Measurements from ENCODE around the gene RNF149.
"Not testable (repeated sequence)": the region's sequence is repeated elsewhere in the genome, so short reads cannot be mapped to it uniquely, and the experiment has no call there.

Gene RNF149

DNA sequence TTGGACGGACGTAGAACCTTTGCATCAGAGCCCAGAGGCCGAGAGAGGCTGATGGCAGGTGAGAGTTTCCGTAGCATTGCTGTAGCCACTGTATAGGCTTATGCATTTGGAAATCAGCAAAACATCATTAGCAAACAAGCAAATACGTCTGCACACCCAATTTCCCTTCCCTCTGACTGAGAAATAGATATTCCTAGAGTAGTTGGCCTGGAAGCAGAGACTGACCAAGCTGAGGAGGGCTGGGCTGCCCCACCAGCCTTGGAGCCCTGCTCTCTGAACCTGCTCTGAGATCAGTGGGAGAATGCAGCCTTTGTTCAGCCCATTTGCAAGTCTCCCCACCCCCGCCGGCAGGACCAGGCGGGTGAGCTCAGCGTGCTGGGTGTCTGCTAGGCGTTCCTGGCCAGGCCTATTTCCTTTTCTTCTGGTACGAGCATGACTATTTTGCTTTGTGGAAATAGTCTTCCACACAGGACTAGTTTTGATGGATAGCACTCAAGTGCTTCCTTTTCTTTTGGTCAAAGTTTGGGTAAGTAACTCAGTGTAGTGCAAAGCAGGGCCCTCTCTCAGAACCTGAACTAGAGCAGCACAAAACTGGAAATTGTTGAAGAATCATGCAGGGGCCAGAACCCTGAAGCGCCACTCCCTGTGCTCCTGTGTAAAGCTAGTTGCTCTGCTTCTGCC is 21.9 kb upstream of the RNF149 start:
- no peak for DNase-seq

DNA sequence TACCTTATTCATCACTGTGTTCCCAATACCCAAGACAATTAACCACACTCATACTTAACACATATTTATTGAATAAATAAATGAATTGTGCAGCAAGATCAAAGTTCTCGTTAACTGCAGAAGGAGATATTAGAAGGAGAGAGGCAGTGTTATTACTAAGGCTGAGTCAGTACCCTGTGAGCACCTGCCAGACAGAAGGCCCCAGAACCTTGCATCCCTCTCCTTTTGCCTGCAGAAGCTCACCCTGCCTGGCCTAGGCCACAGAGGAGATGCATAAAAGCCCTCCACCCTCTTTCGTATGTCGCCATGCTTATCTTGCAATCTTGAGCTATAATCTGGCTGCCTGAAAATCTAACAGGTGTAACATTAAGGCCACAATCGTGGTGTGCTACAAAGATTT is 20.5 kb upstream of the RNF149 start:
- DNase-seq = no peak

DNA sequence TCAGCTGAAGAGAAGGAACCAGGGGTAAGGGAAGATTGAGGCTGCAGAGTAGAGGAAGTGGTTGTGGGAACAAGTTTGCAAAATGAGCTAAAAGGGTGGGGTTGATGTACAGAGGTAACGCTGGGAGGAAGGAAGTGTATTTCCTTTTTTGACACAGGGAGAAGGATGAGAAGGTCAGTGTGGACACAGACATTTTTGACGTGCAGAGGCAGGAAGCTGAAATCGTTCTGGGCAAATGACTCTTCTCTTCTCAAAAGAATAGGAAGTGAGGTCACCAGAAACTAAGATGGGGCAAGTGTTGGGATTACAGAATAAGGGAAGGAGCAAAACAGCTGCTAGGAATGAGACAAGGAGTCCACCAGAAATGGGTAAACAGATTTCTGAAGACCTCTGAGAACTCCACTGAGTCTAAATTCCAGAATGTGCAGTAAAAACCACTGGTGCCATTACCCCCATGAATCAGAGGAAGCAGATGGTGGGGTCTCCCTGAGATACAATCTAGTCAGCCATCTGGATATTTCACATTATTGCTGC is 20.0 kb upstream of the RNF149 start:
- DNase-seq = no peak

DNA sequence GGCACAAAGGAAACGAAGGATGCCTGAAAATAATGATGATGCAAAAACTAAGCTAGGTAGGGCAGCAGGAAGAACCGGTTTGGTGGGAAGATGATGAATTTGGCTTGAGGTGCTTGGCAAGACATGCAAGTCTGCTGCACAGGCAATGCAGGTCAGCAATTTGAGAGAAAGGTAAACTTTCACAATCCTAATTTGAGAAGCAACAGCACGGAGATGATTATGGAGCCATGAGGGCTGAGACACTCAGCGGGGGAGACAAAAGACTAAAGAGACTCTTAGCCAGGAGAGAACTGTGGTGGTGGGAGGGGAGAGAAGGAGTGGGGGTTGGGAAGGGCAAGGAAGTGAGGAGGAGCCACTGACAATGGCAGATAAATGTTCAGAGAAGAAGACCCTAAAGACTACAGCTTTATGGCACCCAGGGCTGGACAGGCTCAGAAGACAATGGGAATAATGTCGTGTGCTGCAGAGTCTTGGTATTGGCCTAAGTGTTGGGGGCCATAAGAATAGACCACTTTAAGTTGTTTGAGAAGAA is 19.4 kb upstream of the RNF149 start:
- DNase-seq = no peak

DNA sequence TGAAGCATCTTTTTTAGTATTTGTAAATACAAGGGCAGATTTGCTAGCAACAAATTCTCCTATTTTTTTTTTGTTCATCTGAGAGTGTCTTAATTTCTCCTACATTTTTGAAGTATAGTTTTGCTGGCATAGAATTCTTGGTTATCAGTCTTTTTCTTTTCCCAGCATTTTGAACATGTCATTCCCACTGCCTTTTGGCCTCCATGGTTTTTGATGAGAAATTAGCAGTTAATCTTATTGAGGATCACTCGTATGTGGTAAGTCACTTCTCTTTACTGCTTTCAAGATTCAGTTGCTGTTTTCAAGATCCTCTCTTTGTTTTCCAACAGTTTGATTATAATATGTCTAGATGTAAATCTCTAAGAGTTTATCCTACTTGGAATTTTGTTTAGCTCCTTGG is 16.9 kb upstream of the RNF149 start:
- DNase-seq = no peak

DNA sequence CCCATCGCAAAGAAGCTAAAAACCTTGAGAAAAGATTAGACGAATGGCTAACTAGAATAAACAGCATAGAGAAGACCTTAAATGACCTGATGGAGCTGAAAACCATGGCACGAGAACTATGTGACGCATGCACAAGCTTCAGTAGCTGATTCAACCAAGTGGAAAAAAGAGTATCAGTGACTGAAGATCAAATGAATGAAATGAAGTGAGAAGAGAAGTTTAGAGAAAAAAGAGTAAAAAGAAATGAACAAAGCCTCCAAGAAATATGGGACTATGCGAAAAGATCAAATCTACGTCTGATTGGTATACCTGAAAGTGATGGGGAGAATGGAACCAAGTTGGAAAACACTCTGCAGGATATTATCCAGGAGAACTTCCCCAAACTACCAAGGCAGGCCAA is 8.1 kb upstream of the RNF149 start:
- not testable (repeated sequence) for DNase-seq

DNA sequence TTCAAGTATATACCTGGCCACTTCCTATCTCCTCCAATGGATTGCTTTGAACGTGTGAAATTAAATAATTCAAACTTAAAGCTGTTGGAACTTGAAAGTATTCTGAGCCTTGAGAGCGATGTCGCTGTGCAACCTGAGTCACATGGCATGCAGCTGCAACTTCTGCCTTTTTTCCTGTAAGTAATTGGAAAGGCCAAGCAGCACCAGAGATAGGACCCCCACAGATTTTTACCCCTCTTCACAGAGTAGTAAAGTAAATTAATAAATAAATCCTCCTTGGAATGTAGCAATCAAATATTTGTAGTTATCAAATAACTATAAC is 3.2 kb upstream of the RNF149 start:
- no peak for DNase-seq

DNA sequence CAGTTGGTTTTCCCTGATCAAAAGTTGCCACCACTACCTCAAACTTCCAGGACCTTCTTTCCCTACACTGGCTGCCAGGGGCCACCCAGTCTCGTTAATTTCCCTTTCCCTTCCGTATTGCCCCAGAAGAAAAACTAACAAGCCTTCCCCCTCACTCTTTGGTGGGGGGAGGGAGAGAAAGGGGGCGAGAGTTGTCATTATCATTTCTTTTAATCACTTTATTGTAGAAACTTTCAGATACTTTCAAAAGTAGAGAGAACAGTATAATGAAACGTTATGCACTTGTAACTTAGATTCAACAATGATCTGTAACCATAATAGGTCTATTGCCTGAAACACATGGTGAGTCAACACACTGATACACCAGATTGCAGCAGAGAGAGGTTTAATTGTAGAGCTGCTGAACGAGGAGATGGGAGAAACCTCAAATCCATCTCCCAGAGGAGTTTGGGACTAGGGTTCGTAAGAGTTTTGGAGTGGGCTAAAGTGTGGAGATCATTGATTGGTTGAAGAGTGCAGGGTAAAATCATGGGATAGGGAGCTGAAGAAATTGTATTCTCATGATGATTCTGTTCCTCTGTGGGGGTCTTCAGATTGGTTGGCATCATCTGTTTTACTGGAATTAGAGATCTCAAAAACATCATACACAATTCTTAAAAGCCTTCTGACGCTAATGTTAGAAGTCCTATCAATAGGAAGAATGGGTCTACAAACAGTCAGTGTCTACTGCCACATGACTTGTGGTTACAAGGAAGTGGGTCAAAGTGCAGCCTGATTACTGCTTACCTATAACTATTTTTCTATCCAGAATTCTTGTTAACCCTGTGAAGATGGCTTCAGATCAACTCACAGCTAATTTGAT is 2.6 kb upstream of the RNF149 start:
- no peak for DNase-seq

DNA sequence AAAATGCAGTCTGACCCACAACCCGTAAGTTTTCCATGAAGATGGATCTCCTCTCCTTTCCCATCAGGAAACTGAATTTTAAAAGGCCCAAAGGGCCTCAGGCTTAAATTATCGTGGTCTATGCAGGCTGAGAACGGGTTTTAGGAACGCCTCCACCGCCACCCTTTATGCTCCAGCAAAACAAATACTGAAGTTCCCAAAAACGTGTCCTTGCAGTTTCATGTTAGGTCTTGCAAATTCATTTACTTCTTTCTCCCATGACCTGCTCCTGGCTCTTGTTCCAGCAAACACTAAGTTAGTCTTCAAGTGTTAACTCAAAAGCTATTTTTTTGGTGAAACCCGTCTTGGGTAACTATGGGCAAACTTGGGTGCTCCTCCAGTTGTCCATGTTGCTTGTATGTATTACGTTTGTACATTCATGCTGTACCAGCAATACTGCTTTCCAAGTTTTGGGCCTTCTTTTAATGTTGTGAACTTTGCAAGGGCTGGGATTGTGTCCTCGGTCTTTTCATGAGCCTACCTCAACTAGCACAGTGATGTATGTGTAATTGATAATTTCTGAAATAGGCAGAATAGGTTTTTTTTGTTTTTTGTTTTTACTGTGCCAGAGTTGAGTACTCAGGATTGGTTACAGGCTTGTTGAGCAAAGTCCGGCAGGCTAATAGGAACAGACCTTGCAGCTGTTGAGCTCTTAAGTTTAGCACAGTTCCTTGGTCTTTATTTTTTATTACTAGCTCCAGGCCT is 1.8 kb upstream of the RNF149 start:
- no peak for DNase-seq

DNA sequence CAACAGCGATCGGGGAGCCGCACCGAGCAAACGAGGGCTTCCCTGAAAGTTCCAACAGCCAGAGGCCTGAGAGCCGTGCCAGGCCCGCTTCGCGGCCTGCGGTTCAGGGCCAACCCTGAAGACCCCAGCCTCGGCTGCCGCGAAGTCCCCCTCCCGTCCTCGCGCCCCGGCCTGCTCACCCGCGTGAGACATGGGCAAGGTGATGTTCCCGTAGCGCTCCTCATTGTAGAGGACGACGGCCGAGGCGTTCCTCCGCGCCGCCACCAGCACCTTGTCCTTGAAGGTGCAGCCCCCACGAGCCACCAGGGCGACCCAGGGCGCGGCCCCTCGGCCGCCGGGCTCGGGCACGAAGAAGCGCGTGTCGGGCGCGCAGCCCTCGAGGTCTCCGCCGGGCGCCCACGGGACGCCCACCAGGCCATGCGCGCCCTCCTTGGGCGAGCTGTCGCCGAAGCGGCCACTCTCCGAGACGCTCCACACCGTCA is 510 bp downstream of the RNF149 start:
- DNase-seq = no peak

DNA sequence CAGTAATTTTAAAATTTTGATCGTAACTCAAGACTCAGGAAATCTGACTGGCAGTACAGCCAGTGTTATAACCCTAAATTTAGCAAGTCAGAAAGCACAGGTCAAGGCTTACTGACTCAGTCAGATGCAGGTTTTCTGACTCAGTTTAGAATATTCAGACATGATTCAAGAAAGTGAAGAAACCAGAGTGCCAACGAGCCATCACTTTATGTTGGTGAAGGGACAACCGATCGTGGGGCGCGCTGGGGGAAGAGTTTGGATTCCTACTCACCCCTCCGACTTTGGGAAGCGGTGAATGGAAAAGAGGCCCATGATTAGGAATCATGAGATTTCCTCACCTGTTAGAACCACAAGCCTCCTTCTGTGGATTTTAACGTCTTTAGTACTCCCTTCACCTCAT is 998 bp downstream of the RNF149 start:
- DNase-seq = no peak

DNA sequence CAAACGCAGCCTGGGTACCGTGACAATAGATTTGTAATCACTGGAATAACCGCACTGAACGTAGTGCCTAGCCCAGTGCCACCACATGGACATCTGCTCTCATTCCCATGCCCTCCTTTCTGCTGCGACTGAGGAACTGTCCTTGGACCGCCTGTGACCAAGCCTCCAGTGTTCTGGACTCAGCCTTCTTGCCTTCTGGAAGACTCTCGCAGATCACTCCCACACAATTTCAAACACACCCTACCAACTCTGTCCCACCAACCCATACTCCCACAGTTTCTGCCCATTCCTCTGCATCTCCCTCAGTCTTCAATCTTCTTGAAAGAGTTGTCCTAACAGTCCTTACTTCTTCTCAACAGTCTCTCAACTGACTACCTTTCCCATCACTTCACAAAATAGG is 2.1 kb downstream of the RNF149 start:
- DNase-seq = no peak

DNA sequence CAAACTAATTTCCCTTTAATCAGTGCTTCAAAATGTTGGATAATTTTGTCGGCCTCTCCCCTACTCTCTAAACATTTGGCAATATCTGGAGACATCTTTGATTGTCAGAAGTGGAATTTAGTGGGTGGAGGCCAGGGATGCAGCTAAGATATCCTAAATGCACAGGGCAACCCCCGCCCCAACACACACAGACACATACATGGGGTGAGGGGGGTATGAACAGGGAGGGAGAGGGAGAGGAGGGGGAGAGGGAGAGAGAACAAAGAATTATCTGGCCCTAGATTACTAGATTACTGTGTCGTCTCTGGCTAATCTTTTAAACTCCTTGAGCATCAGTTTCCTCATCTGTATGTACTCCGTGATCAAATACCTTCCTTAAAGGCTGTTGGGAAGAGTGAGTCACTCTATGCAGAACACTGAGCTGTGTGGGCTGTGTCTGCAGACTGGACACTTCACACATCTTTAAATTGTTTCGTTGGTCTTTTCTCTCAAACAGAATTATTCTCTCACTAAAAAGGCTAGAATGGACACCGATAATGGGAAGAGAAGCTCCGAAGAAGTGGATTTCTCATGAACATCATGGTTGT is 2.9 kb downstream of the RNF149 start:
- DNase-seq = no peak

DNA sequence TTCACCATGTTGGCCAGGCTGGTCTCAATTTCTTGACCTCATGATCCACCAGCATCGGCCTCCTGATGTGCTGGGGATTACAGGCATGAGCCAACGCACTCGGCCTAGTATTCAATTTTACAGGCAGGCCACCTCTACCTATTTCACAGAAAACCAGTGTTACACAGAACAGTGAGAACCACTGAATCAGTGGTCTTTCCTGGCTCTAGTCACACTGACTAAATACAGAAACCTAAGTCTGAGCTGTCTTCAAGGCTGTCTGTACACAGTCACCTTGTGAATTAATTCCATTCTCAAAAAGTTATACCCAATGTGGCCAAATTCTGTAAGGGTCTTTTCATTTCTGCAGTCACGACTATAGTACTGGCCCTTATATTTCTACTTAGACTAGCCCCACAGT is 3.5 kb downstream of the RNF149 start:
- DNase-seq = no peak

DNA sequence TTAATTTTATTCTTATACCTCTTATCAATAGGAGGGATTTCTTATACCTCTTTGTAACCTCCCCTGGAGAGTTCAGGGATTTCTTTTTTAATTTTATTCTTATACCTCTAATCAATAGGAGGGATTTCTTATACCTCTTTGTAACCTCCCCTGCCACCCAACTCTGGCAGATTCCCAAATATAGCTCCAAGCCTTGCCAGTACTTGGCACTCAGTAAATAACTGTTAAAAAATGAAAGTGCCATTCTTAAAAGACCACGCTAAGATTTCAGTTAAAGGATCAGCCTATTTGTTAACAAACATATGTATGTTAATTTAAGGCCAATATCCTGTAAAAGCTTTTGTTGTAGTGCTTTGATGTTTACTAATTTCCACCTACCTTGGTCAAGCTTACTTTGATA is 4.8 kb downstream of the RNF149 start:
- DNase-seq = no peak

DNA sequence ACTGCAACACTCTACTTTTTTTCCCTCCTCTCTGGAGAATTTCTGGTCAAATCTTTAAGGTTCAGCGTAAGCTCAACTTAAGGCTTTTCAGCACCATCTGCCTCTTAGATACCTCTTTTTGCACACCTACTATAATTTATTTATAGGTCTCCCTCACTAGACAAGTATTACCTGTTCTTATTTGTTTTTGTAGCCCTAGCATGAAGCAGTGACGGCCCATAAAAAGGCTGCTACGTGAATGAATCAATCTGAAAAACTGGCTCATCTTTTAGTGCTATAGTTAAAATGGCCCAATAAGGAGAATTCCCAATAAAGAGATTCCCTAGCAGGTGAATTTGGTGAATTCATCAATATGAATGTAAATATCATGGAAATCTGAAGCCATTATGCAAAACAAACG is 6.5 kb downstream of the RNF149 start:
- DNase-seq = no peak

DNA sequence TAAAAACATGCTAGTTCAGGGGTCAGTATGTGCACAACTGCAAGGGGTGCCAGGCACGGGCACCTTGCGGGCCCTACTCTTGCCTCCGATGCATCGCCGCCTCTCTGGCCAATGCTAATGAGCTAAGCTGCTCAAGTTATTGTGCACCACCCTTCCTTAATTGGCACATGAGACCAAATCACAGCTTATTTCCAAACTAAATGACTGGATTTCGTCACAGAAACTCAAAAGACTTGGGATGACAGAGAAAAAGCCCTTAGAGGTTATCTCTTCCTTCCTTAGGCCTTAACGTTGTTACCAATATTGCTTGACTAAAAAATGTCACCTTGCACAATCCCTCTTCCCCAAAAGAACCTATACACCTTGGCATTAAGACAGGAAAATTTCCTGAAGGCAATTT is 7.7 kb downstream of the RNF149 start:
- no peak for DNase-seq

DNA sequence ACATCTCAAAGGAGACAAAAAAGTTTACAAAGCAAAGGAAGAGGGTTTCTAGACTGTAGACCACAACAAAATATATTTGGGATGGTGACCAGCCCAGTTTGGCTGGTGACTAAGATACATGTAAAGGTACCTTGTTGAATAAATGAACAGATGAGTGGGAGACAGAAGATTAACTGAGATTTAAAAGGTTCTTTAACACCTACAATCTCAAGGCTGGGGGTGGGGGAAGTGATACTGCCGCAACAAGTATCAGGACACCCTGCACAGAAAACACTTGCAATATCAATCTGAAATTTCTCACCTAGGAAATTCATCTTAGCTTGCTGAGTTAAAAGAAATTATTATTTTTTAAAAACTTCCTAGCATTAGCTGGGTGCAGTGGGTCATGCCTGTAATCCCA is 8.3 kb downstream of the RNF149 start:
- no peak for DNase-seq

DNA sequence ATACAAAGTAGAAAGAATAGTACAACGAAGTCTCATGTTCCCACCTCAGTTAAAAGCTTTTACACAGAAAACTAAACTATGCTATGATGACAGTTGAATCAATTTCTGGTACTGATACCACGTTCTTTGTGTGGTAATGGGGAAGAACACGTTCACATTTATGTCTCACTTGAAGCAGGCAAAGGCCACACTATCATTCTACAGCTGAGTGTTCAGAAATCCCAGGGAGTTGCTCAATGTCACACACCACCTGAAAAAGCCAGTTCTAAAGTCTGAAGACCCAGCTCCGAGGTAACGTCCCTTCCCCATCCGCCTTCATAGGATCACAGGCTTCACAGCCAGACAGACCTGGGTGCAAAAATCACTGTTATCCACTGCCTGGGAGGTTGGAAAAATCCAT is 8.9 kb downstream of the RNF149 start:
- DNase-seq = no peak

DNA sequence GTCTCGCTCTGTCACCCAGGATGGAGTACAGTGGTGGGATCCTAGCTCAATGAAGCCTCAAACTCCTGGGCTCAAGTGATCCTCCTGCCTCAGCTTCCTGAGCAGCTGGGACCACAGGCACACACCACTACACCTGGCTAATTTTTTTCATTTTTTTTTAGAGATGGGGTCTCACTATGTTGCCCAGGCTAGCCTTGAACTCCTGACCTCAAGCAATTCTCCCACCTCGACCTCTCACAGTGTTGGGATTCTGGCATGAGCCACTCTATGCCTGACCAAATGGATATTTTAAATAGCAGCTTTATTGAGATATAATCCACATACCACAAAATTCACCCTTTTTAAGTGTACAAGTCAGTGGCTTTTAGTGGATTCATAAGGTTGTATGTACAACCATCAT is 11.1 kb downstream of the RNF149 start:
- no peak for DNase-seq

DNA sequence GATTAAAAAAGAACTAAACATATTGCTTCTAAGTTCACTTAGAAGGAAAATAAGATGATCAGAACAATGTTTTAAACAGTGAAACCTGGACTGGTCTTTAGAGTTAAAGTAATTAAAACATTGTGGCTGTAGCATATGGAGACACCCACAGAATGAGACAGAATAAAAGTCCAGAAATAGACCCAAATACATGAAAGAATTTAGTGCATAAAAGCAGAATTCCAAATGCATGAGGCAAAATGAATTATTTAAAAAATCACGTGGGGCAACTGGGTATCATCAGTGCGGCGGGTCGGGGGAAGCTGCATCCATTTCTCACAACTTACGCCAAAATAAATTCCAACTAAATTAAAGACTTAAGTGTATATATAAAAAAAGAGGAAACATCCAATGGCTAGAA is 12.1 kb downstream of the RNF149 start:
- DNase-seq = no peak

DNA sequence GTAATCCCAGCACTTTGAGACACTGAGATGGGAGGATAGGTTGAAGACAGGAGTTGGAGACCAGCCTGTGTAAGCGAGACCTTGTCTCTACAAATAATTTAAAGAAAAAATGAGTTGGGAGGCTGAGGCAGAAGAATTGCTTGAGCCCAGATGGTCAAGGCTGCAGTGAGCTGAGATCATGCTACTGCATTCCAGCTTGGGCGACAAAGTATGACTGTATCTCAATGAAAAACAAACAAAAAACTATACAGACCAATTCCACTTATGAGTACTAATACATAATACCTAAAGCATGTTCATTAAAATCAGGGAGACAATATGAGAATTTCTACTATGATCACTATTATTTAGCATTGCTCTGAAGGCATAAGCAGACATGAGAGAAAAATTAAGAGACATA is 12.6 kb downstream of the RNF149 start:
- DNase-seq = no peak

DNA sequence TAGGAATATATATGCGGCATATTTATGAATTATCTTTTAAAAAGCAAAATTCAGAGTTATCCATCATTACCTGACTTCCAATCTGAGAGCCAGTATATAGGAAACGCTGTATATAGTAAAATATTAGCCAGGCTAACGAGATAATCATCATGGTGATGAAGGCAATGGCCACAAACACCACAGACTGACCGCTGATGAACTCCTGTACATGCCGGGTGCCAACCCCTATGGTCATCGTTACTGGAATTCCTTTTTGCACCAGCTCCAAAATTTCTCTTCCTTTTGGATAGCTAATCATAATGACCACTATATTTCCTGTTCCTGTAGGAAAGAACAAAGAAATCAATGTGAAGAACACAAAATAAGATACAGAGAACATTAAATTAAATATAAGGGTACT is 13.6 kb downstream of the RNF149 start:
- no peak for DNase-seq
